HUES48 (cell line): Measurements from ENCODE around the gene BYSL.
A peak's percentile ranks its signal among the peaks of the same experiment; 100 is the strongest.

Source experiments
- H3K27ac ChIP-seq: one replicate; pipeline ENCODE4 v1.7.0; 2013; ENCODE audit warnings: low read depth, low read length, inconsistent platforms
- H3K27me3 ChIP-seq: 2 replicates; pipeline ENCODE4 v1.6.1; 2013; ENCODE audit warnings: mild to moderate bottlenecking, low read length; ENCODE audit not compliant: control insufficient read depth, insufficient read depth
- H3K36me3 ChIP-seq: 2 replicates; pipeline ENCODE4 v1.6.1; 2013; ENCODE audit warnings: low read length; ENCODE audit not compliant: control insufficient read depth, insufficient read depth
- H3K4me1 ChIP-seq: 2 replicates; pipeline ENCODE4 v1.6.1; 2013; ENCODE audit warnings: mild to moderate bottlenecking, low read length; ENCODE audit not compliant: control insufficient read depth, insufficient read depth
- H3K4me3 ChIP-seq: 2 replicates; pipeline ENCODE4 v1.5.1; 2013; ENCODE audit warnings: mild to moderate bottlenecking, low read depth, low read length
- H3K9ac ChIP-seq: 2 replicates; pipeline ENCODE4 v1.6.1; 2013; ENCODE audit warnings: mild to moderate bottlenecking, low read depth, low read length, moderate library complexity
- H3K9me3 ChIP-seq: 2 replicates; pipeline ENCODE4 v1.6.1; 2013; ENCODE audit warnings: low read length; ENCODE audit not compliant: control insufficient read depth, insufficient read depth

Gene BYSL

GRCh38 chr6:41936073-41936837, 15.0 kb downstream of the BYSL start:
- peaks cover 19% of the 10 kb centered on the region for H3K4me1 ChIP-seq
- H3K36me3 ChIP-seq: peaks cover 55% of the 10 kb centered on the region

GRCh38 chr6:41937472-41937860, 16.2 kb downstream of the BYSL start:
- H3K36me3 ChIP-seq: peaks cover 42% of the 10 kb centered on the region
- H3K9ac ChIP-seq: no peak overlapping the region
- H3K4me3 ChIP-seq: no peak overlapping the region
- H3K27me3 ChIP-seq: peaks cover 7% of the 10 kb centered on the region; the same call in 1 of the 2 replicates
- peaks cover 25% of the 10 kb centered on the region for H3K4me1 ChIP-seq
- H3K27ac ChIP-seq: no peak overlapping the region
- no peaks in the 10 kb centered on the region for H3K9me3 ChIP-seq

More at GRCh38 chr6:41936073-41936837, 15.0 kb downstream of the BYSL start:
- H3K27ac ChIP-seq: peak overlapping the region; percentile 68
- H3K9ac ChIP-seq: no peak overlapping the region
- H3K27me3 ChIP-seq: peaks cover 7% of the 10 kb centered on the region; the same call in 1 of the 2 replicates
- H3K9me3 ChIP-seq: no peaks in the 10 kb centered on the region
- no peak overlapping the region for H3K4me3 ChIP-seq

GRCh38 chr6:41937861-41938574, 16.7 kb downstream of the BYSL start:
- Histone ChIP-seq H3K4me3 (no peak overlapping the region), H3K9ac (no peak overlapping the region), H3K4me1 (peaks cover 26% of the 10 kb centered on the region), H3K27ac (no peak overlapping the region), H3K9me3 (no peaks in the 10 kb centered on the region), H3K36me3 (peaks cover 37% of the 10 kb centered on the region), H3K27me3 (peaks cover 7% of the 10 kb centered on the region; the same call in 1 of the 2 replicates)

- Histone ChIP-seq H3K27me3 (peaks cover 7% of the 10 kb centered on the region; the same call in 1 of the 2 replicates), H3K4me1 (peaks cover 26% of the 10 kb centered on the region), H3K36me3 (peaks cover 35% of the 10 kb centered on the region), H3K27ac (peak overlapping the region; percentile 51), H3K9me3 (no peaks in the 10 kb centered on the region), H3K4me3 (0 out of 2 replicates have a peak overlapping the region, but pooled peaks have one; percentile 7), H3K9ac (no peak overlapping the region)
These were observed 17.4 kb downstream of the BYSL start for GRCh38 chr6:41938590-41939175.

- Histone ChIP-seq H3K9me3 (no peaks in the 10 kb centered on the region), H3K4me3 (peak overlapping the region; percentile 15; the same call in 1 of the 2 replicates), H3K4me1 (peaks cover 26% of the 10 kb centered on the region), H3K36me3 (peaks cover 29% of the 10 kb centered on the region), H3K27ac (peak overlapping the region; percentile 74), H3K27me3 (peaks cover 7% of the 10 kb centered on the region; the same call in 1 of the 2 replicates), H3K9ac (no peak overlapping the region)
These were observed 18.0 kb downstream of the BYSL start for GRCh38 chr6:41939176-41939847.

GRCh38 chr6:41939848-41940758, 18.8 kb downstream of the BYSL start:
- Histone ChIP-seq H3K9ac (no peak overlapping the region), H3K4me1 (peaks cover 26% of the 10 kb centered on the region), H3K27me3 (peaks cover 7% of the 10 kb centered on the region; the same call in 1 of the 2 replicates), H3K36me3 (peaks cover 21% of the 10 kb centered on the region), H3K4me3 (peak overlapping the region; percentile 91), H3K27ac (peak overlapping the region; percentile 74), H3K9me3 (no peaks in the 10 kb centered on the region)

GRCh38 chr6:41940759-41941279, 19.5 kb downstream of the BYSL start:
- H3K4me1 ChIP-seq: peaks cover 26% of the 10 kb centered on the region
- peaks cover 7% of the 10 kb centered on the region; the same call in 1 of the 2 replicates for H3K27me3 ChIP-seq
- peak overlapping the region; percentile 91 for H3K4me3 ChIP-seq
- no peaks in the 10 kb centered on the region for H3K9me3 ChIP-seq
- H3K9ac ChIP-seq: peak overlapping the region; percentile 16; the same call in 1 of the 2 replicates
- H3K27ac ChIP-seq: no peak overlapping the region
- peaks cover 14% of the 10 kb centered on the region for H3K36me3 ChIP-seq

- H3K9me3 ChIP-seq: no peaks in the 10 kb centered on the region
- no peak within 1 kb of the TSS for H3K27ac ChIP-seq
- H3K4me3 ChIP-seq: peak within 1 kb of the TSS; percentile 91
- peaks cover 13% of the 10 kb centered on the region for H3K36me3 ChIP-seq
- peak within 1 kb of the TSS; percentile 16; the same call in 1 of the 2 replicates for H3K9ac ChIP-seq
- H3K4me1 ChIP-seq: peaks cover 26% of the 10 kb centered on the region
- H3K27me3 ChIP-seq: peaks cover 7% of the 10 kb centered on the region; the same call in 1 of the 2 replicates
These were observed 20.2 kb downstream of the BYSL start, which contains the start of gene CCND3 for GRCh38 chr6:41941280-41942066. Gene CCND3, minus strand, starts transcription at chr6:41941808. Its CDS starts 159 bp downstream, at chr6:41941649.
